Trophoblast cell (in vitro differentiated cells and primary cell): ENCODE data around the gene DLX3.
A peak's percentile ranks its signal among the peaks of the same experiment; 100 is the strongest.

Experiments used
- DNase-seq, 2 donors: peaks; one replicate each; pipeline ENCODE4 v3.0.0-alpha.2; 2016
- H2AFZ ChIP-seq: 2 replicates; pipeline ENCODE4 v1.6.1; 2013; ENCODE audit warnings: low read length, moderate library complexity, mild to moderate bottlenecking; ENCODE audit not compliant: insufficient read depth, poor library complexity
- H2AK5ac ChIP-seq: 2 replicates; pipeline ENCODE4 v1.6.1; 2013; ENCODE audit warnings: mild to moderate bottlenecking, low read length
- H2BK120ac ChIP-seq: 2 replicates; pipeline ENCODE4 v1.6.1; 2013; ENCODE audit warnings: low read length, mild to moderate bottlenecking, moderate library complexity; ENCODE audit not compliant: insufficient read depth, poor library complexity
- H2BK12ac ChIP-seq: 2 replicates; pipeline ENCODE4 v1.6.1; 2013; ENCODE audit warnings: mild to moderate bottlenecking, low read length, moderate library complexity
- H2BK5ac ChIP-seq: 2 replicates; pipeline ENCODE4 v1.6.1; 2013; ENCODE audit warnings: low read length, low read depth, moderate library complexity, mild to moderate bottlenecking; ENCODE audit not compliant: poor library complexity
- H3K14ac ChIP-seq: 2 replicates; pipeline ENCODE4 v1.6.1; 2013; ENCODE audit warnings: mild to moderate bottlenecking, low read length
- H3K18ac ChIP-seq: 2 replicates; pipeline ENCODE4 v1.6.1; 2013; ENCODE audit warnings: mild to moderate bottlenecking, low read length
- H3K23ac ChIP-seq: 2 replicates; pipeline ENCODE4 v1.6.1; 2013; ENCODE audit warnings: low read length
- H3K27ac ChIP-seq: 2 replicates; pipeline ENCODE4 v1.5.1; 2013; ENCODE audit warnings: low read depth, mild to moderate bottlenecking, inconsistent platforms, low read length, moderate library complexity
- H3K27me3 ChIP-seq: 2 replicates; pipeline ENCODE4 v1.6.1; 2013; ENCODE audit warnings: inconsistent platforms, mild to moderate bottlenecking, low read length, moderate library complexity; ENCODE audit not compliant: insufficient read depth
- H3K36me3 ChIP-seq, 2 experiments: 1 replicate in 1 of 2; 2 replicates in 1 of 2; pipeline ENCODE4 v1.6.1; 2013; ENCODE audit warnings: low read length in 2 of 2, mild to moderate bottlenecking in 2 of 2, moderate library complexity in 1 of 2; ENCODE audit not compliant: insufficient read depth in 2 of 2, control insufficient read depth in 1 of 2
- H3K4ac ChIP-seq: 2 replicates; pipeline ENCODE4 v1.6.1; 2013; ENCODE audit warnings: low read depth, mild to moderate bottlenecking, low read length, moderate library complexity
- H3K4me1 ChIP-seq, 2 experiments: 1 replicate in 1 of 2; 2 replicates in 1 of 2; pipeline ENCODE4 v1.6.1; 2013; ENCODE audit warnings: low read length in 2 of 2, mild to moderate bottlenecking in 2 of 2, moderate library complexity in 1 of 2; ENCODE audit not compliant: insufficient read depth in 2 of 2, control insufficient read depth in 1 of 2
- H3K4me2 ChIP-seq: 2 replicates; pipeline ENCODE4 v1.6.1; 2013; ENCODE audit warnings: inconsistent platforms, mild to moderate bottlenecking, low read length, moderate library complexity
- H3K4me3 ChIP-seq: 2 replicates; pipeline ENCODE4 v1.5.1; 2013; ENCODE audit warnings: mild to moderate bottlenecking, low read depth, low read length, inconsistent platforms
- H3K79me1 ChIP-seq: one replicate; pipeline ENCODE4 v1.6.1; 2013; ENCODE audit warnings: low read length
- H3K79me2 ChIP-seq: 2 replicates; pipeline ENCODE4 v1.6.1; 2013; ENCODE audit warnings: low read length, mild to moderate bottlenecking; ENCODE audit not compliant: control insufficient read depth, insufficient read depth, poor library complexity
- H3K9ac ChIP-seq: 2 replicates; pipeline ENCODE4 v1.6.1; 2013; ENCODE audit warnings: mild to moderate bottlenecking, low read length
- H3K9me3 ChIP-seq: 2 replicates; pipeline ENCODE4 v1.6.1; 2013; ENCODE audit warnings: low read depth, mild to moderate bottlenecking, control low read depth, inconsistent platforms, low read length; ENCODE audit not compliant: insufficient read depth
- H4K12ac ChIP-seq: 2 replicates; pipeline ENCODE4 v1.6.1; 2013; ENCODE audit warnings: low read depth, mild to moderate bottlenecking, low read length, moderate library complexity
- H4K8ac ChIP-seq: 2 replicates; pipeline ENCODE4 v1.6.1; 2013; ENCODE audit warnings: low read depth, mild to moderate bottlenecking, low read length, moderate library complexity
- H4K91ac ChIP-seq: one replicate; pipeline ENCODE4 v1.6.1; 2013; ENCODE audit warnings: low read depth, mild to moderate bottlenecking, low read length, moderate library complexity
- WGBS: extraction: QIAGEN DNeasy Blood & Tissue Kit; methylation state at CpG from one replicate; pipeline ENCODE4 v1.1.7; 2013; ENCODE audit warnings: missing lambda C conversion rate; ENCODE audit not compliant: insufficient read length, insufficient coverage; ENCODE audit errors: extremely low coverage; 5-methylcytosine and 5-hydroxymethylcytosine counted together

Gene DLX3

DNA sequence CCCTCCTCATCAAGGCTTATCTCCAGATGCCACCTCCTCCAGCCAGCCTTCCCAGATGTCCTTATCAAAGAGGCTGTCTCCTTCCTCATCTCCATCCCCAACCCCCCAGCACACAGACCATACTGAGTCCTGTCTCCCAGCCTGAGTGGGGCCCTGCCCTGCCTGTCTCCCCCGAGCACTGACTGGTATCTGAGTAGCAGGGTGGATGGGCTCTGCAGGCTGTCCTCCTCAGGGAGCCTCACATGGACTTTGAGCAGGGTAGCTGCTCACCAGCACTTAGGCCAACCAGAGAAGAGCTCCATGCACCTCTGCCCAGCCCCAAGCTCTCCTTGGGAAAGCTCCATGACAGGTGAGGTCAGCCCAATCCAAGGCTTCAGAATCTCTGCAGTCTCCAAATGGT lies 40.9 kb upstream of the DLX3 start:
- H3K4me3 ChIP-seq: no peak overlapping the region
- no peak overlapping the region for H3K27ac ChIP-seq
- H3K36me3 ChIP-seq: no peaks in the 10 kb centered on the region
- H3K79me1 ChIP-seq: peaks cover 3% of the 10 kb centered on the region
- no peak overlapping the region for H2AFZ ChIP-seq
- no peak overlapping the region for H4K12ac ChIP-seq
- no peak overlapping the region for H3K4ac ChIP-seq
- H3K4me1 ChIP-seq: peaks cover 11 to 14% of the 10 kb centered on the region in 2 experiments
- no peaks in the 10 kb centered on the region for H3K27me3 ChIP-seq
- H2AK5ac ChIP-seq: no peak overlapping the region
- H3K9me3 ChIP-seq: no peaks in the 10 kb centered on the region
- no peak overlapping the region for H3K4me2 ChIP-seq
- H4K8ac ChIP-seq: no peak overlapping the region
- H3K79me2 ChIP-seq: no peaks in the 10 kb centered on the region
- H3K23ac ChIP-seq: no peak overlapping the region
- H2BK12ac ChIP-seq: no peak overlapping the region
- H4K91ac ChIP-seq: no peak overlapping the region
- WGBS: no CpG with 5 or more reads among the region's 1 CpG
- H3K14ac ChIP-seq: no peak overlapping the region
- DNase-seq: no peak
- no peak overlapping the region for H3K9ac ChIP-seq
- no peak overlapping the region for H2BK120ac ChIP-seq
- no peak overlapping the region for H2BK5ac ChIP-seq
- no peak overlapping the region for H3K18ac ChIP-seq

DNA sequence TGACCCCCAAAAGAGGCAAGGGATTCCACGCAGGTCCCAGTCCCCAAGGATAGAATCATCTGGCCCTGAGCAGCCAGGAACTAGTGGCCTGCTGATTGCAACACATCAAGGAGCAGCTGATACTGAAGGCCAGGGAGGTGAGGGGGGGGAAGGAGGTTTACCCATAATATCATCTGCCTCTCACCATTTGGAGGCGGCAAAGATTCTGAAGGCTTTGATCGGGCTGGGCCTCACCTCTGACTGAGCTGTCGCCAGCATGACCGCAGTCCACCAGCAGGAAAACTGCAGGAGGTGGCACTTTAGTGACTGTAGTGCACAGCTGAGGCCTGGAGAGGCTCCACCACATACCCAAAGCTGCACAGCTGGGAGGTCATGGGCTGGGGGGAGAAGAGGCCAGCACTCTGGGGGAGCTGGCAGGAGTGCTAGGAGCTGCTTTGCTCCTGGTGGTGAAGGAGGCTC lies 40.4 kb upstream of the DLX3 start:
- peak in 1 of 2 donors; percentile 10 for DNase-seq
- H3K9ac ChIP-seq: no peak overlapping the region
- H3K36me3 ChIP-seq: no peaks in the 10 kb centered on the region
- no peak overlapping the region for H2AFZ ChIP-seq
- H3K4ac ChIP-seq: no peak overlapping the region
- no peak overlapping the region for H4K12ac ChIP-seq
- H2BK5ac ChIP-seq: no peak overlapping the region
- no CpG with 5 or more reads among the region's 5 CpGs for WGBS
- no peak overlapping the region for H4K8ac ChIP-seq
- H2AK5ac ChIP-seq: no peak overlapping the region
- H2BK12ac ChIP-seq: no peak overlapping the region
- no peaks in the 10 kb centered on the region for H3K9me3 ChIP-seq
- H3K27ac ChIP-seq: no peak overlapping the region
- H3K4me1 ChIP-seq: peaks cover 11 to 14% of the 10 kb centered on the region in 2 experiments
- H3K4me2 ChIP-seq: no peak overlapping the region
- peaks cover 3% of the 10 kb centered on the region for H3K79me1 ChIP-seq
- H3K18ac ChIP-seq: no peak overlapping the region
- no peak overlapping the region for H4K91ac ChIP-seq
- no peak overlapping the region for H2BK120ac ChIP-seq
- H3K79me2 ChIP-seq: no peaks in the 10 kb centered on the region
- H3K4me3 ChIP-seq: no peak overlapping the region
- no peak overlapping the region for H3K14ac ChIP-seq
- no peaks in the 10 kb centered on the region for H3K27me3 ChIP-seq
- no peak overlapping the region for H3K23ac ChIP-seq

DNA sequence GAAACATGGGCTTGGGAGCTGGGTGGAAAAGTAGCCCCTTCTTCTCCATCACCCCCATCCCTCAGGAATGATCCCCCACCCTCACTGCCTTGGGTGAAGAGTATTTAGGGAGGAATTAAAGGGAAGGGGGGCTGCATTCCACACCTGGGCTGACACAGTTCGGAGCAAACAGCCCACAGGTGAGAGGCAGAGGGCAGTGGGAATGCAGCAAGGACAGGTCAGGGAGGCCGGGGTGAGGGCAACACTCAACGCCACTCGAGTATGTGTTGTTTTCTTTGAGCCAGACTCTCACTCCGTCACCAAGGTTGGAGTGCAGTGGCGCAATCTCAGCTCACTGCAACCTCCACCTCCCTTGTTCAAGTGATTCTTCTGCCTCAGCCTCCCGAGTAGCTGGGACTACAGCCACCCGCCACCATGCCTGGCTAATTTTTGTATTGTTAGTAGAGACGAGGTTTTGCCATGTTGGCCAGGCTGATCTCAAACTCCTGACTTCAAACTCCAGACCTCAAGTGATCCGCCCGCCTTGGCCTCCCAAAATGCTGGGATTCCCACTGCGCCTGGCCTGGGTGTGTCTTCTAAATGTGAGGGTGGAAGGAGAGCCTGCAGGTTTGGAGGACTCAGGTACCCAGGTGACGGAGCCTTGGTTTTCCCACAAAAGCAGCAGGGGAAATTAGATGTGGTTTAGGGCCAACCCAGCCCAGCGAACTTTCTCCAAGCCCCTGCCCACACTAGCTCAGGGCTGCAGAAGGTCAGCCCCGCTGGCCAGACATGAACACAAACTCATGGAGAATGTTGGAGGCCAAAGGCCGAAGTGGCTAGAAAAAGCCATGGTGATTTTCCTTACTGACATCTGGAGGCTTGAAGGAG lies 39.7 kb upstream of the DLX3 start:
- no peak overlapping the region for H3K27ac ChIP-seq
- no peak overlapping the region for H2AK5ac ChIP-seq
- peaks cover 3% of the 10 kb centered on the region for H3K79me1 ChIP-seq
- no peak overlapping the region for H3K18ac ChIP-seq
- H3K14ac ChIP-seq: no peak overlapping the region
- H3K27me3 ChIP-seq: no peaks in the 10 kb centered on the region
- peaks cover 11 to 14% of the 10 kb centered on the region in 2 experiments for H3K4me1 ChIP-seq
- no peaks in the 10 kb centered on the region for H3K79me2 ChIP-seq
- H3K4me2 ChIP-seq: no peak overlapping the region
- no peak overlapping the region for H4K91ac ChIP-seq
- peak in 1 of 2 donors; percentile 45 for DNase-seq
- no peak overlapping the region for H2AFZ ChIP-seq
- no peak overlapping the region for H4K12ac ChIP-seq
- no CpG with 5 or more reads among the region's 16 CpGs for WGBS
- H3K4ac ChIP-seq: no peak overlapping the region
- H2BK5ac ChIP-seq: no peak overlapping the region
- H2BK120ac ChIP-seq: no peak overlapping the region
- no peaks in the 10 kb centered on the region for H3K9me3 ChIP-seq
- H3K36me3 ChIP-seq: no peaks in the 10 kb centered on the region
- H3K4me3 ChIP-seq: no peak overlapping the region
- no peak overlapping the region for H3K9ac ChIP-seq
- H4K8ac ChIP-seq: no peak overlapping the region
- H3K23ac ChIP-seq: no peak overlapping the region
- no peak overlapping the region for H2BK12ac ChIP-seq

DNA sequence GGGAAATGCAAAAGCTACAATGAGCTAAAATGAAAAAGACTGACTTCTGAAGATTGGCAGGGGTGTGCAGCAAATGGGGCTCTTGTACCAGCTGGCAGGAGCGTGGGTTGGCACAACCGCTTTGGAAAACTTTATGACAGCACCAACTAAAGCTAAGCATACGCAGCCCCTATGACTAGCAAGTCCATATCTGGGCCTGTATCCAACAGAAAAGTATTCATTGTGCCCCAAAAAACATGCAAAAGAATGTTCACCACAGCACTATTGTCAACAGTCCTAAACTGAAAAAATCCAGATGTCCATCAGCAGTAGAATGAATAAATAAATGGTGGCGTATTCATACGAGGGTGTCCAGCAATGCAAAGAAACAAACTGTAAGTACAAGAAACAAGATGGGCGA lies 38.3 kb upstream of the DLX3 start:
- Histone ChIP-seq H2BK5ac (no peak overlapping the region), H3K4me1 (peaks cover 19 to 24% of the 10 kb centered on the region in 2 experiments), H3K27ac (no peak overlapping the region), H3K9me3 (no peaks in the 10 kb centered on the region), H4K12ac (no peak overlapping the region), H4K8ac (no peak overlapping the region), H3K36me3 (no peaks in the 10 kb centered on the region), H3K79me2 (no peaks in the 10 kb centered on the region), H2BK12ac (no peak overlapping the region), H2AFZ (no peak overlapping the region), H3K4me3 (no peak overlapping the region), H3K9ac (no peak overlapping the region), H3K4ac (no peak overlapping the region), H3K27me3 (no peaks in the 10 kb centered on the region), H3K23ac (no peak overlapping the region), H3K79me1 (peaks cover 12% of the 10 kb centered on the region), H3K14ac (no peak overlapping the region), H4K91ac (no peak overlapping the region), H2AK5ac (no peak overlapping the region), H3K18ac (no peak overlapping the region), H2BK120ac (no peak overlapping the region), H3K4me2 (no peak overlapping the region)
- no peak for DNase-seq
- no CpG with 5 or more reads among the region's 6 CpGs for WGBS
